Epithelial cell of proximal tubule (primary cell): Measurements from ENCODE around the gene GPR141. TPM values are rescaled to one million over a fixed set of nuclear protein-coding genes. Genes with fewer than 3 reads are reported as not detected.

Experiments
- DNase-seq: peaks from one replicate; pipeline ENCODE4 v3.0.0-alpha.2; 2011; ENCODE audit warnings: low read depth
- H3K4me3 ChIP-seq: 2 replicates; pipeline ENCODE4 v1.5.1; 2011; ENCODE audit warnings: low read depth, mild to moderate bottlenecking, low read length
- CTCF ChIP-seq: conservative IDR thresholded peaks from 2 replicates; pipeline ENCODE4 v1.5.1; 2012; ENCODE audit warnings: low read depth, mild to moderate bottlenecking, low read length
- total RNA-seq: library from RNA; depleted of rRNA; stranded (reverse); fragments of >200 nt; gene quantifications from 2 replicates; pipeline ENCODE4 v1.2.3, GENCODE V29; 2015

GPR141 gene
- total RNA-seq, 1 donor from 2014 or later: not detected

DNA sequence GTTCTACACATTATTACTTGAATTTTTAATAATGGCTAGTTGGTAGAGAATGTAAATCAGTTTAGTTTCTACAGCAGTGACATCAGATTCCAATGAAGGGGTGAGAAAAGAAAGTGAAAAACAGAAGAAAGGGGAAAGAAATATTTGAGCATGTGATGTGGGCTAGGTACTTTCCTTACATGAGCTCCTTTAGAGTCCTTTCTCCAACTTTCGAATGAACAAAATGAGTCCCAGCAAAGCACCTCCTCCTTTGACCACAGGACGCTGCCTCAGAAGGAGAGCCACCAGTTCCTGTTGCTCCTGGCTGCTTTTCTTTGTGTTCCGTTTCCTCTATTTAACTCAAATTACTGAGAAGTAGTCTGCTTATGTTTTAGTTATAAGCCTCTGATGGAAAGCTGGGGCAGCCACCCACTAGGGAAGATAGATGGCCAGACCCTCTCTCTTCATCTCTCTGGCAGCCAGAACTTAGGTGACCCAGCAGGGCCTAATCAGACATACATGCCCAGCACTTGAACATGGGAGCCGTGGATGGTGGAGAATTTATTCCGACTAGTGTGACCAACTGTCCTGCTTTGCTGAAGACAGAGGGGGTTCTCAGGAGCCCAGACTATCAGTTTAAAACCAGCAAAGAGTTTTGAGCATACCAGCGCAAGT is 82.4 kb downstream of the GPR141 start:
- no peak overlapping the region for H3K4me3 ChIP-seq
- TF ChIP-seq CTCF: no peak
- DNase-seq: no peak

DNA sequence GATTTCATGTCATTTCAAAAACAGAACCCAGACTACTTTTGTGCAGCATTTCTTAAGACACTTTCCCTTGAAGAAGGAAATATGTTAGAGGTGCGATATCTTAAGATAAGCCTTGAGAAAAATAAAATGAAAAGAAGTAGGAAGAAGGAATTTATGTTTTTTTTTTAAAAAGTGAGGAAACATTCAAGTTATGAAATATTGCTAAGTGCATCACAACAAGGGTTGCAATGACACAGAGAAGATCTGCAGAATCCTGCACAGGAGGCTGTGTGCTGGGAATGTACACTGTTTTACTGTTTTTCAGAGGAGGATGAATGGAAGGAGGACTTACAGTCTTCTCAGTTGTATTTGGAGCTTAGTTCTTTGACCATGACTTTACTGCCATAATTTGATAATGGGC is 85.0 kb downstream of the GPR141 start:
- no peak overlapping the region for H3K4me3 ChIP-seq
- no peak for DNase-seq
- TF ChIP-seq CTCF: no peak

- no peak for DNase-seq
- TF ChIP-seq CTCF: no peak
- no peak overlapping the region for H3K4me3 ChIP-seq
These were observed 85.7 kb downstream of the GPR141 start for GRCh38 chr7:37769291-37769690.

- H3K4me3 ChIP-seq: no peak overlapping the region
- TF ChIP-seq CTCF: no peak
- no peak for DNase-seq
These were observed 86.2 kb downstream of the GPR141 start for GRCh38 chr7:37769726-37770125.

GRCh38 chr7:37770838-37771237 is 87.3 kb downstream of the GPR141 start:
- DNase-seq: no peak
- H3K4me3 ChIP-seq: no peak overlapping the region
- TF ChIP-seq CTCF: no peak

DNA sequence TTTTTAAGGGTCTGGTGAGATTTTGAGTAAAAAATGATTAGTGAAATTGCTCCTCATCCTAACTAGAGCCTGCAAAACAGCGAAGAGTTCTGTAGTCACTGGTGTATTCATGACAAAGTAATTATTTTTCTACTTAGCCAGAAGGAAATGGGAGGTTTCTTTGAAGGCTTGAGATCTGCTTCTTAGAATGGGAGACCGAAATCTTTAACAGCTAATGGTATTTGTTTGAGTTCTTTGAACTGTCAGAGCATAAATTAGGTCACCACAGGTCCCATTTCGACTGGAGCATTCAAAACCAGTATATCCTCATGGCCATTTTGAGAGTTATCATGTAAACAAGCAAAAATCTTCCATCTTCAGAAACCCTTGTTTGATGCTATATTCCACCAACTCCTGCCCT is 87.8 kb downstream of the GPR141 start:
- no peak overlapping the region for H3K4me3 ChIP-seq
- DNase-seq: no peak

More for the DNA sequence above, 87.8 kb downstream of the GPR141 start:
- TF ChIP-seq CTCF: no peak
